Vagina (tissue), 2 donors: ENCODE measurements around the gene NTM.

Experiments used
- POLR2A ChIP-seq, 2 donors: fragments of 450-650 bp; IDR thresholded peaks; one replicate each; pipeline ENCODE4 v1.6.1; 2017; ENCODE audit warnings: antibody characterized with exemption in 2 of 2, mild to moderate bottlenecking in 2 of 2, moderate library complexity in 2 of 2
- POLR2AphosphoS5 ChIP-seq, 2 donors: sonication (generic); formaldehyde crosslinking; IDR thresholded peaks; one replicate each; pipeline ENCODE4 v1.9.0; 2017; ENCODE audit warnings: antibody characterized with exemption in 2 of 2, mild to moderate bottlenecking in 2 of 2, low read depth in 1 of 2; ENCODE audit not compliant: insufficient read depth in 1 of 2
- TF ChIP-seq, protein P1 (sequence below), 3 experiments: fragments of 450-650 bp in 2 of 3; fragments of 200-600 bp in 1 of 3; sonication (generic) in 1 of 3; IDR thresholded peaks; one replicate each; pipeline ENCODE4 v1.5.1; 2017 to 2019; ENCODE audit warnings: antibody characterized with exemption in 3 of 3, mild to moderate bottlenecking in 2 of 3, moderate library complexity in 2 of 3

DNA sequence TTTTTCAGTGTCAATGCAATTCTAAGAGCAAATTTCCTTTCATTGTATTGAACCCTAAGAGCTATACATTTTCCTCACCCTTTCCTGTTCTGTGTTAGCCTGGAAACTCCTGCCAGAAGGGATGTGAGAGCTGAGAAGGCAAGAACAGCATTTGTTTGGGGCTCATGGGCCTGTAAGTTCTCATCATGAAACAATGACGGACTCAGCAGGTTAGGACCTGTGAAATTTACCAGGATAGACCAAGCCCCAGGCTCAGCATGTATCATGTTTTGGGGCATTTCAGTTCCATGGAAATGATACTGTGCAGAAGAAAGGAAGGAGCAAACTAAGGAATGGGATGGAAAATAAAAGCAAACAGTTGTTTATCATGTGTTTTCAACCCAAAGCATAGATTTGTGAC lies 41.6 kb downstream of the NTM start:
- TF ChIP-seq, protein P1, sequence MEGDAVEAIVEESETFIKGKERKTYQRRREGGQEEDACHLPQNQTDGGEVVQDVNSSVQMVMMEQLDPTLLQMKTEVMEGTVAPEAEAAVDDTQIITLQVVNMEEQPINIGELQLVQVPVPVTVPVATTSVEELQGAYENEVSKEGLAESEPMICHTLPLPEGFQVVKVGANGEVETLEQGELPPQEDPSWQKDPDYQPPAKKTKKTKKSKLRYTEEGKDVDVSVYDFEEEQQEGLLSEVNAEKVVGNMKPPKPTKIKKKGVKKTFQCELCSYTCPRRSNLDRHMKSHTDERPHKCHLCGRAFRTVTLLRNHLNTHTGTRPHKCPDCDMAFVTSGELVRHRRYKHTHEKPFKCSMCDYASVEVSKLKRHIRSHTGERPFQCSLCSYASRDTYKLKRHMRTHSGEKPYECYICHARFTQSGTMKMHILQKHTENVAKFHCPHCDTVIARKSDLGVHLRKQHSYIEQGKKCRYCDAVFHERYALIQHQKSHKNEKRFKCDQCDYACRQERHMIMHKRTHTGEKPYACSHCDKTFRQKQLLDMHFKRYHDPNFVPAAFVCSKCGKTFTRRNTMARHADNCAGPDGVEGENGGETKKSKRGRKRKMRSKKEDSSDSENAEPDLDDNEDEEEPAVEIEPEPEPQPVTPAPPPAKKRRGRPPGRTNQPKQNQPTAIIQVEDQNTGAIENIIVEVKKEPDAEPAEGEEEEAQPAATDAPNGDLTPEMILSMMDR (IDR thresholded peaks at IDR 0.05) = no peak
- TF ChIP-seq POLR2A (IDR thresholded peaks at IDR 0.05) = no peak
- TF ChIP-seq POLR2AphosphoS5 (IDR thresholded peaks at IDR 0.05; ENCODE audit: insufficient read depth in 1 of 2, low read depth in 1 of 2) = no peak
